Stimulated activated CD8-positive, alpha-beta memory T cell treated with anti-CD3 and anti-CD28 coated beads, Interleukin-15, amount 100 ng/mL, for 24 hours (primary cell): ENCODE data around the gene LPAR3.

Experiments
- DNase-seq: peaks from one replicate; pipeline ENCODE4 v3.0.0-alpha.2; 2020; ENCODE audit warnings: low read depth

LPAR3 gene

GRCh38 chr1:84827976-84828375, 65.0 kb downstream of the LPAR3 start:
- DNase-seq: no peak

- DNase-seq: no peak
Observed at GRCh38 chr1:84827555-84827954, 65.5 kb downstream of the LPAR3 start.

- no peak for DNase-seq
Observed at GRCh38 chr1:84825161-84825560, 67.8 kb downstream of the LPAR3 start.

- no peak for DNase-seq
Observed at GRCh38 chr1:84823991-84824390, 69.0 kb downstream of the LPAR3 start.

- no peak for DNase-seq
Observed at GRCh38 chr1:84823511-84823910, 69.5 kb downstream of the LPAR3 start.

- no peak for DNase-seq
Observed at GRCh38 chr1:84810343-84810742, 82.7 kb downstream of the LPAR3 start.

- no peak for DNase-seq
Observed at GRCh38 chr1:84809023-84809422, 84.0 kb downstream of the LPAR3 start.

GRCh38 chr1:84803604-84804003, 89.4 kb downstream of the LPAR3 start:
- DNase-seq: no peak

- DNase-seq: no peak
Observed at GRCh38 chr1:84802567-84803232, 90.3 kb downstream of the LPAR3 start.

- DNase-seq: no peak
Observed at GRCh38 chr1:84800090-84801073, 92.6 kb downstream of the LPAR3 start.

GRCh38 chr1:84797603-84798002, 95.4 kb downstream of the LPAR3 start:
- no peak for DNase-seq

GRCh38 chr1:84795966-84796600, 96.9 kb downstream of the LPAR3 start:
- DNase-seq: no peak

- no peak for DNase-seq
Observed at GRCh38 chr1:84795213-84795612, 97.8 kb downstream of the LPAR3 start.

GRCh38 chr1:84792421-84792820, 100.6 kb downstream of the LPAR3 start:
- no peak for DNase-seq

GRCh38 chr1:84789014-84789413, 104.0 kb downstream of the LPAR3 start:
- no peak for DNase-seq

GRCh38 chr1:84785271-84786036, 107.6 kb downstream of the LPAR3 start:
- DNase-seq: no peak

- DNase-seq: no peak
Observed at GRCh38 chr1:84782881-84783280, 110.1 kb downstream of the LPAR3 start.

GRCh38 chr1:84781946-84782771, 110.8 kb downstream of the LPAR3 start:
- DNase-seq: peak; percentile 64

- no peak for DNase-seq
Observed at GRCh38 chr1:84780000-84780716, 112.8 kb downstream of the LPAR3 start.

GRCh38 chr1:84776639-84777038, 116.4 kb downstream of the LPAR3 start:
- no peak for DNase-seq
